HepG2 (cell line): ENCODE measurements around the gene NTN5.
A peak's percentile ranks its signal among the peaks of the same experiment; 100 is the strongest.

Experiments
- HNRNPK ChIP-seq: fragments of 200-400 bp; formaldehyde crosslinking; IDR thresholded peaks from 2 replicates; pipeline ENCODE4 v1.6.1; 2018; ENCODE audit warnings: low read length, low read depth, moderate library complexity, mild to moderate bottlenecking; ENCODE audit not compliant: poor library complexity, severe bottlenecking
- KAT8 ChIP-seq: IDR thresholded peaks from 2 replicates; pipeline ENCODE4 v1.6.1; 2016; ENCODE audit warnings: missing genetic modification reagents, missing compliant biosample characterization
- MAZ ChIP-seq, 2 experiments: sonication (generic) in 1 of 2; formaldehyde crosslinking in 1 of 2; IDR thresholded peaks; 2 replicates each; pipeline versions ENCODE4 v1.5.0 to v1.6.1; 2012 to 2020; ENCODE audit warnings: low read depth in 2 of 2, mild to moderate bottlenecking in 2 of 2, borderline replicate concordance in 1 of 2, improper control_type of control experiment in 1 of 2, low read length in 1 of 2, missing genetic modification reagents in 1 of 2, moderate library complexity in 1 of 2
- MLX ChIP-seq: IDR thresholded peaks from 2 replicates; pipeline ENCODE4 v1.6.1; 2016
- NR2C2 ChIP-seq: sonication (generic); formaldehyde crosslinking; IDR thresholded peaks from 2 replicates; pipeline ENCODE4 v1.4.0; 2020; ENCODE audit warnings: missing genetic modification reagents, mild to moderate bottlenecking, moderate library complexity, borderline replicate concordance
- POLR2A ChIP-seq, 2 experiments: IDR thresholded peaks; 2 replicates each; pipeline ENCODE4 v1.6.1; 2011; ENCODE audit warnings: low read depth in 2 of 2, low read length in 2 of 2, mild to moderate bottlenecking in 1 of 2, moderate library complexity in 1 of 2; ENCODE audit not compliant: insufficient read depth in 1 of 2
- STAT6 ChIP-seq: sonication (generic); formaldehyde crosslinking; IDR thresholded peaks from 2 replicates; pipeline ENCODE4 v1.4.0; 2020; ENCODE audit warnings: missing genetic modification reagents, mild to moderate bottlenecking, borderline replicate concordance
- YY1 ChIP-seq: IDR thresholded peaks from 2 replicates; pipeline ENCODE4 v1.6.1; 2011; ENCODE audit warnings: low read length, low read depth, moderate library complexity, mild to moderate bottlenecking; ENCODE audit not compliant: insufficient read depth, insufficient replicate concordance
- ZBTB7A ChIP-seq: sonication (generic); formaldehyde crosslinking; IDR thresholded peaks from 2 replicates; pipeline ENCODE4 v1.8.0; 2022; ENCODE audit warnings: mild to moderate bottlenecking, missing genetic modification reagents
- ZNF281 ChIP-seq: sonication (generic); formaldehyde crosslinking; IDR thresholded peaks from 2 replicates; pipeline ENCODE4 v1.4.0; 2020; ENCODE audit warnings: missing genetic modification reagents, borderline replicate concordance
- ZNF292 ChIP-seq: sonication (generic); formaldehyde crosslinking; IDR thresholded peaks from 2 replicates; pipeline ENCODE4 v1.8.1; 2022; ENCODE audit warnings: mild to moderate bottlenecking, low read depth, missing genetic modification reagents, borderline replicate concordance
- ZNF816 ChIP-seq: sonication (generic); formaldehyde crosslinking; IDR thresholded peaks from 2 replicates; pipeline ENCODE4 v1.8.0; 2022; ENCODE audit warnings: missing genetic modification reagents, mild to moderate bottlenecking, borderline replicate concordance
- TF ChIP-seq, protein P1 (sequence below): sonication (generic); formaldehyde crosslinking; IDR thresholded peaks from 2 replicates; pipeline ENCODE4 v1.9.0; 2021; ENCODE audit warnings: missing genetic modification reagents, borderline replicate concordance

GRCh38 chr19:48720613-48721296 lies 47.9 kb upstream of the NTN5 start:
- TF ChIP-seq ZNF816 (CRISPR knock-in tag) (no peak), YY1 (peak; percentile 13), POLR2A (IDR thresholded peaks at IDR 0.05; ENCODE audit: insufficient read depth in 1 of 2, low read depth in 2 of 2, low read length in 2 of 2) (0 out of 4 replicates have a peak, but pooled peaks of 1 of the 2 experiments have one; percentile 12), ZNF292 (CRISPR knock-in tag) (no peak), KAT8 (CRISPR knock-in tag) (peak; percentile 41; the same call in 1 of the 2 replicates), ZNF281 (CRISPR knock-in tag) (no peak), MAZ (IDR thresholded peaks at IDR 0.05; ENCODE audit: borderline replicate concordance, low read depth, low read length) (peak; percentile 49; the same call in 1 of the 2 replicates), MAZ (CRISPR knock-in tag; IDR thresholded peaks at IDR 0.05; ENCODE audit: low read depth) (0 out of 2 replicates have a peak, but pooled peaks have one; percentile 22), HNRNPK (no peak), STAT6 (CRISPR knock-in tag) (no peak), ZBTB7A (CRISPR knock-in tag) (no peak), NR2C2 (CRISPR knock-in tag) (peak; percentile 76), MLX (CRISPR knock-in tag) (no peak)
- TF ChIP-seq, protein P1, sequence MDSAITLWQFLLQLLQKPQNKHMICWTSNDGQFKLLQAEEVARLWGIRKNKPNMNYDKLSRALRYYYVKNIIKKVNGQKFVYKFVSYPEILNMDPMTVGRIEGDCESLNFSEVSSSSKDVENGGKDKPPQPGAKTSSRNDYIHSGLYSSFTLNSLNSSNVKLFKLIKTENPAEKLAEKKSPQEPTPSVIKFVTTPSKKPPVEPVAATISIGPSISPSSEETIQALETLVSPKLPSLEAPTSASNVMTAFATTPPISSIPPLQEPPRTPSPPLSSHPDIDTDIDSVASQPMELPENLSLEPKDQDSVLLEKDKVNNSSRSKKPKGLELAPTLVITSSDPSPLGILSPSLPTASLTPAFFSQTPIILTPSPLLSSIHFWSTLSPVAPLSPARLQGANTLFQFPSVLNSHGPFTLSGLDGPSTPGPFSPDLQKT (CRISPR knock-in tag), result no peak
